NCI-H1048 (cell line): ENCODE measurements around the gene GABBR2.

Experiments
- DNase-seq: peaks from one replicate; lab custom pipeline; 2025; lab: John Stamatoyannopoulos, UW

GABBR2 gene

GRCh38 chr9:98708933-98709911, at the start of gene GABBR2:
Gene GABBR2, minus strand, starts transcription at chr9:98708935. Its CDS starts 198 bp downstream, at chr9:98708737.
- no peak for DNase-seq

- DNase-seq: no peak
These were observed 46.4 kb upstream of the GABBR2 start for GRCh38 chr9:98755006-98755618.

- no peak for DNase-seq
These were observed 42.5 kb upstream of the GABBR2 start for GRCh38 chr9:98751210-98751609.

GRCh38 chr9:98750364-98751060, 41.8 kb upstream of the GABBR2 start:
- no peak for DNase-seq

- DNase-seq: no peak
These were observed 38.7 kb upstream of the GABBR2 start for GRCh38 chr9:98747476-98747875.

GRCh38 chr9:98745470-98745869, 36.7 kb upstream of the GABBR2 start:
- DNase-seq: no peak

- no peak for DNase-seq
These were observed 35.3 kb upstream of the GABBR2 start for GRCh38 chr9:98743818-98744611.

GRCh38 chr9:98743329-98743728, 34.6 kb upstream of the GABBR2 start:
- DNase-seq: no peak

- DNase-seq: no peak
These were observed 33.9 kb upstream of the GABBR2 start for GRCh38 chr9:98742325-98743280.

- no peak for DNase-seq
These were observed 31.6 kb upstream of the GABBR2 start for GRCh38 chr9:98740226-98740881.

- DNase-seq: no peak
These were observed 30.0 kb upstream of the GABBR2 start for GRCh38 chr9:98738741-98739140.

- DNase-seq: no peak
These were observed 27.5 kb upstream of the GABBR2 start for GRCh38 chr9:98736226-98736625.

GRCh38 chr9:98732801-98733200, 24.1 kb upstream of the GABBR2 start:
- no peak for DNase-seq

GRCh38 chr9:98732091-98732490, 23.4 kb upstream of the GABBR2 start:
- no peak for DNase-seq

GRCh38 chr9:98730871-98731270, 22.1 kb upstream of the GABBR2 start:
- DNase-seq: no peak

- DNase-seq: no peak
These were observed 19.8 kb upstream of the GABBR2 start for GRCh38 chr9:98728500-98728899.

GRCh38 chr9:98727428-98727827, 18.7 kb upstream of the GABBR2 start:
- no peak for DNase-seq

- DNase-seq: no peak
These were observed 18.0 kb upstream of the GABBR2 start for GRCh38 chr9:98726735-98727134.

- DNase-seq: no peak
These were observed 16.2 kb upstream of the GABBR2 start for GRCh38 chr9:98724810-98725530.
